Activated CD4-positive, alpha-beta memory T cell treated with anti-CD3 and anti-CD28 coated beads for 36 hours (primary cell): ENCODE results near the gene SNX8. TPM values are rescaled to one million over a fixed set of nuclear protein-coding genes. Genes with fewer than 3 reads are reported as not detected.
"Not testable (repeated sequence)": the region's sequence is repeated elsewhere in the genome, so short reads cannot be mapped to it uniquely, and the experiment has no call there.

ENCODE experiments used
- CTCF ChIA-PET: fragments of 350-600 bp; sonication (Branson Sonifier 250); formaldehyde crosslinking; loops from one replicate; lab custom pipeline; 2021; ENCODE audit warnings: antibody characterized with exemption, inconsistent platforms; lab: Charles Lee
- POLR2A ChIA-PET: fragments of 350-600 bp; sonication (Branson Sonifier 250); formaldehyde crosslinking; loops from one replicate; lab custom pipeline; 2021; ENCODE audit warnings: antibody characterized with exemption; lab: Charles Lee
- DNase-seq: peaks from one replicate; pipeline ENCODE4 v3.0.0-alpha.2; 2020
- H3K27ac Mint-ChIP-seq: one replicate; pipeline ENCODE4 v1.8.0; 2021; ENCODE audit warnings: mixed read lengths
- H3K27me3 Mint-ChIP-seq: one replicate; pipeline ENCODE4 v1.8.0; 2021; ENCODE audit warnings: mixed read lengths
- H3K36me3 Mint-ChIP-seq: one replicate; pipeline ENCODE4 v1.8.0; 2021; ENCODE audit warnings: mixed read lengths
- H3K4me1 Mint-ChIP-seq: one replicate; pipeline ENCODE4 v1.8.0; 2021; ENCODE audit warnings: low read depth, mixed read lengths
- H3K4me3 Mint-ChIP-seq: one replicate; pipeline ENCODE4 v1.8.0; 2021; ENCODE audit warnings: mild to moderate bottlenecking, mixed read lengths
- H3K9me3 Mint-ChIP-seq: one replicate; pipeline ENCODE4 v1.8.0; 2021; ENCODE audit warnings: mixed read lengths
- intact Hi-C: fragments of 100-400 bp; cut with micrococcal nuclease; formaldehyde crosslinking; loops from one replicate; pipeline ENCODE4 v1.15.1; 2023
- total RNA-seq, 2 experiments: library from RNA; stranded (reverse); gene quantifications; one replicate each; pipeline ENCODE4 v1.2.3, GENCODE V29; 2021

Gene SNX8
- total RNA-seq, 2 experiments from 2014 or later, result 35.4 to 40.2 TPM

DNA sequence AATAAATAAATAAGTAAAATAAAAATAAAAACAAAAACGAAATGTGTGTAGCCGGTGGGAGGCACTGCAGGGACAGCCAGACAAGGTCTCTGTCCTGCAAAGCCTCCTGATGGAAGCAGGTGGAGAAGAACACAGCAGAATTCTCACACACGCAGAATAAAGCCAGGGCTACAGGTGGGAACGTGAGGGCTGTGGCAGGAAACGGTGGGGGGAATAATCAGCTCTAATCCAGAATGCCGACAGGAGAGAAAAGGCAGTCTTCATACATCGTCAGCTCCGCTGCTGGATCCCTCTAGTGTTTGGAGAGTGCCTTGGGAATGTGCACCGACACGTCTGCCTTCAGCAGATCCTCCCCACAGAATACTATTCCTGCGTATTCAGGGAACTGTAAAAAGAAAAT is 6.8 kb upstream of the SNX8 start:
- ChIA-PET POLR2A (no interaction called here), CTCF (no interaction called here)
- Mint-ChIP-seq H3K4me3 (no peak overlapping the region), H3K27me3 (no peaks in the 10 kb centered on the region), H3K27ac (no peak overlapping the region), H3K36me3 (no peaks in the 10 kb centered on the region), H3K4me1 (no peaks in the 10 kb centered on the region), H3K9me3 (no peaks in the 10 kb centered on the region)
- intact Hi-C loops, result no loop called here
- DNase-seq, result no peak

DNA sequence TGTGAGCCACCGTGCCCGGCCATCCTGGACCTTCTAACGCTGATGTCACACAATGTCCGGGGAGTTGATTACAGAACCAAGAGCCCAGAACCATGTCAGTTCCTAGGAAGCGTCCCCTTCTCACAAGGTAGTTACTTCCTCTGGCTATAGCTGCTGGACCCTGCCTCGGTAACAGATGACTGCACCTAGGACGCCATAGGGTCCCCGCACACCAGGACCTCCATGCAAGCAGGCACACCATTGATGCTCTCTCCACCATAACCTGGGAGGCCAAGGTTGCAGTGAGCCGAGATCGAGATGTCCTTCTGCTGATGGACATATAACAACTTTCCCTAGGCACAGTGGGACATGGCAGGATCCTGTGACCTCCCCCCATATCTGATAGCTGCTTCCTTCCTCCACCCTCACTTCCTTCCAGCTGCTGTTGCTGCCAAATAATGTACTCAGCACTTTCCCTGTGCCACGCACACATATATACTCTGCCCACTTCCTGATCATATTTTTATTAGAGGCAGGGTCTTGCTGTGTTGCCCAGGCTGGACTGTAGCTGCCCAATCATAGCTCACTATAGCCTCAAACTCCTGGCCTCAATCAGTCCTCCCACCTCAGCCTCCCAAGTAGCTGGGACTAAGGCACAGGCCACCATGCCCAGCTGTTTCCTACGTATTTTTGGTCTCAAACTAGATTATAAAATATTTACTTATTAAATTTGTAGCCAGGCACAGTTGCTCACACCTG is 3.5 kb upstream of the SNX8 start:
- Mint-ChIP-seq H3K36me3 (no peaks in the 10 kb centered on the region), H3K4me3 (no peak overlapping the region), H3K9me3 (no peaks in the 10 kb centered on the region), H3K27me3 (no peaks in the 10 kb centered on the region), H3K4me1 (peaks cover 4% of the 10 kb centered on the region), H3K27ac (no peak overlapping the region)
- ChIA-PET POLR2A (no interaction called here), CTCF (no interaction called here)
- DNase-seq, result no peak
- intact Hi-C loops, result loop anchor here (10.0 kb wide), 1 partner anchor 393 kb away; no protein-coding TSS in a partner anchor

DNA sequence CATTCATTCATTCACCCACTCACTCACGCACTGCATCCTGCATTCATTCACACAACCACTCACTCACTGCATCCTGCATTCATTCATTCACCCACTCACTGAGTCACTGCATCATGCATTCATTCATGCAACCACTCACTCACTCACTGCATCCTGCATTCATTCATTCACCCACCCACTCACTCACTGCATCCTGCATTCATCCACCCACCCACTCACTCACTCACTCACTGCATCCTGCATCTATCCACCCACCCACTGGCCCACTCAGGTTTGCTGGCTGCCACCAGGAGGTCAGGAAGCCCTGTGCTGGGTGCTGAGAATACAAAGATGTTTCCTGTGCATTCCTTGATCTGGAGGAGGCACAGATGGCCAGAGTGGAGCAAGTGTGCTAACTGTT is 2.3 kb upstream of the SNX8 start:
- Mint-ChIP-seq H3K4me3 (no peak overlapping the region), H3K9me3 (no peaks in the 10 kb centered on the region), H3K4me1 (peaks cover 10% of the 10 kb centered on the region), H3K36me3 (no peaks in the 10 kb centered on the region), H3K27me3 (no peaks in the 10 kb centered on the region), H3K27ac (no peak overlapping the region)
- intact Hi-C loops, result loop anchor here (10.0 kb wide), 1 partner anchor 392 kb away; no protein-coding TSS in a partner anchor
- DNase-seq, result no peak
- ChIA-PET CTCF (no interaction called here), POLR2A (no interaction called here)

DNA sequence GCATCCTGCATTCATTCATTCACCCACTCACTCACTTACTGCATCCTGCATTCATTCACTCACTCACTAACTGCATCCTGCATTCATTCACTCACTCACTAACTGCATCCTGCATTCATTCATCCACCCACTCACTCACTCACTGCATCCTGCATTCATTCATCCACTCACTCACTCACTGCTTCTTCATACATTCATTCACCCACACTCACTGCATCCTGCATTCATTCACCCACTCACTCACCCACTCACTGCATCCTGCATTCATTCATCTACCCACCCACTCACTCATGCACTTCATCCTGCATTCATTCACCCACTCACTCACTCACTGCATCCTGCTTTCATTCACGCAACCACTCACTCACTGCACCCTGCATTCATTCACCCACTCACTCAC is 1.5 kb upstream of the SNX8 start:
- H3K27me3 Mint-ChIP-seq, result no peaks in the 10 kb centered on the region
- CTCF ChIA-PET, result no interaction called here

DNA sequence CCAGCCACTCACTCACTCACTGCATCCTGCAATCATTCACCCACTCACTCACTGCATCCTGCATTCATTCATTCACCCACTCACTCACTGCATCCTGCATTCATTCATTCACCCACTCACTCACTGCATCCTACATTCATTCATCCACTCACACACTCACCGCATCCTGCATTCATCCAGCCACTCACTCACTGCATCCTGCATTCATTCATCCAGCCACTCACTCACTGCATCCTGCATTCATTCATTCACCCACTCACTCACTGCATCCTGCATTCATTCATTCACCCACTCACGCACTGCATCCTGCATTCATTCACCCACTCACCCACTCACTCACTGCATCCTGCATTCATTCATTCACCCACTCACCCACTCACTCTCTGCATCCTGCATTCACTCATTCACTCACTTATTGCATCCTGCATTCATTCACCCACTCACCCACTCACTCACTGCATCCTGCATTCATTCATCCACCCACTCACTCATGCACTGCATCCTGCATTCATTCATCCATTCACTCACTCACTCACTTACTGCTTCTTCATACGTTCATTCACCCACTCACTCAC is 802 bp upstream of the SNX8 start:
- H3K27me3 Mint-ChIP-seq, CTCF ChIA-PET, H3K27ac Mint-ChIP-seq, H3K4me3 Mint-ChIP-seq, H3K9me3 Mint-ChIP-seq, POLR2A ChIA-PET, DNase-seq, H3K36me3 Mint-ChIP-seq, H3K4me1 Mint-ChIP-seq: not testable (repeated sequence)
- intact Hi-C loops, result loop anchor here (1.0 to 10.0 kb wide), 3 partner anchors 39 to 390 kb away; partner anchors contain the start of genes EIF3B, MRM2 and NUDT1

More for the DNA sequence above, 1.5 kb upstream of the SNX8 start:
- intact Hi-C loops, result loop anchor here (2.0 to 10.0 kb wide), 2 partner anchors 73 to 391 kb away; partner anchors contain the start of genes MRM2 and NUDT1
- Mint-ChIP-seq H3K36me3 (no peaks in the 10 kb centered on the region), H3K9me3 (no peaks in the 10 kb centered on the region), H3K4me3 (no peak overlapping the region), H3K4me1 (peaks cover 10% of the 10 kb centered on the region), H3K27ac (no peak overlapping the region)
- POLR2A ChIA-PET, result no interaction called here
- DNase-seq, result no peak

DNA sequence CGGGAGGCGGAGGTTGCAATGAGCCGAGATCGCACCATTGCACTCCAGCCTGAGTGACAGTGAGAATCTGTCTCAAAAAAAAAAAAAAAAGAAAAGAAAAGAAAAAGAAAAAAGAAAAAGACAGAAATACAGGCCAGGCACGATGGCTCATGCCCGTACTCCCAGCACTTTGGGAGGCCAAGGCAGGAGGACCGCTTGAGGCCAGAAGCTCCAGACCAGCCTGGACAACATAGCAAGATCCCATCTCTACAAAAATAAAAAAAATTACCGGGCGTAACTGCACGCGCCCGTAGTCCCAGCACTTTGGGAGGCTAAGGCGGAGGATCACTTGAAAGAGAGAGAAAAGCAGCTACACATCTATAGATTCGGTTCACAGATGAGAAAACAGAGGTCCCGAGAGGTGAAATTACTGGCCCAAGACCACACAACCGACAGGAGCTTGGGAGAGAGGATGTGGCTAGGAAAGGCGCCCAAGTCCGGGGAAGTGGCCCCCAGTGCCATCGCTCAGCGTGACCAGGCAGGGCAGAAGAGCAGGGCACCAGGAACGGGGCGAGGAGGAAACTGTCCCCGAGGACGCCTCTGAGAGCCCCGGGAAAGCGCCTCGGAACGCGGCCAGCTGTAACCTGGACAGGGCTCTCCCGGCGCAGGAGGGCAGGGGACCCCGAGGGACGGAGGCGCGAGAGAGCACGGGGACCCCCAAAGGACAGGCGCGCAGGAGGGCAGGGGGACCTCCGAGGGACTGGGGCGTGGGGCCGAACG is 612 bp downstream of the SNX8 start:
- Mint-ChIP-seq H3K27me3 (no peaks in the 10 kb centered on the region), H3K4me1 (peaks cover 10% of the 10 kb centered on the region), H3K36me3 (peaks cover 2% of the 10 kb centered on the region), H3K9me3 (no peaks in the 10 kb centered on the region), H3K27ac (peak overlapping the region; percentile 56), H3K4me3 (no peak overlapping the region)
- peak; percentile 34 for DNase-seq
- POLR2A ChIA-PET, result interaction anchor here (1.3 kb wide), 1 partner anchor 40 kb away, joined by 4 read pairs; the partner anchor contains the start of gene EIF3B
- CTCF ChIA-PET, result interaction anchor here (1.0 kb wide), 1 partner anchor 117 kb away, joined by 5 read pairs; no protein-coding TSS in a partner anchor
- intact Hi-C loops, result loop anchor here (1.0 to 10.0 kb wide), 3 partner anchors 41 to 389 kb away; partner anchors contain the start of genes EIF3B, MRM2 and NUDT1

DNA sequence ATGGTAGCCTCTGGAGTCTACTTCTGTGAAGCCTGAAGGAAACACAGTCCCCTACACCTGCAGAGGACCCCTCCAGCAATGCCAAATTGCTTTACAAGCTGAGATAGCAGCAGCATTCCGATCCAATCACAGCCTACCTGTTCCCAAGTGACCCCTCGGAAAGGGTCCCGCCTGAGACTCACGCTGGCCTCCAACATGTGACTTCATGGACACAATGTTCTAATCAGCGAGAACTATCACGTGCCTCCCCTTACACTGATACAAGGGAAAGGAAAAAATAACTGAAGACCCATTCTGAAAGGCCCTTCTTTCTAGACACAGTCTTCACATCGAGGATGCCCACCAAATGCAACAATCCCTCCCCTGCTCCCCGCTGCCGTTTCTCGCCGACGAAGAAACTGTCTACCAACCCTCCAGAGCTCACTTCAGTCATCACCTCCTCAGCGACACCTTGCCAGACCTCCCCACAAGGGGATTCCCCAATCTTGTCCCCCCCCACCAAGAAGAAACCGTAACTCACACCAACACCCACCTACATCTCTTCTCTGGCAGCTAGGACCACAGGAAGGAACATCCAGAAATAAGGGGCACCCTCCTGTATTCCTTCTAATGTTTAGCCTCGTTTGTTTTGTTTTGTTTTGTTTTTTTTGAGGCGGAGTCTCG is 1.8 kb downstream of the SNX8 start:
- no peaks in the 10 kb centered on the region for H3K27me3 Mint-ChIP-seq
- H3K4me1 Mint-ChIP-seq, result peaks cover 14% of the 10 kb centered on the region
- no peak for DNase-seq
- ChIA-PET POLR2A (no interaction called here), CTCF (interaction anchor here (0.9 kb wide), 1 partner anchor 35 kb away, joined by 4 read pairs; no protein-coding TSS in a partner anchor)
- H3K27ac Mint-ChIP-seq, result no peak overlapping the region
- H3K36me3 Mint-ChIP-seq, result peaks cover 2% of the 10 kb centered on the region
- no peaks in the 10 kb centered on the region for H3K9me3 Mint-ChIP-seq
- H3K4me3 Mint-ChIP-seq, result no peak overlapping the region
- intact Hi-C loops, result loop anchor here (10.0 kb wide), 1 partner anchor 388 kb away; no protein-coding TSS in a partner anchor

DNA sequence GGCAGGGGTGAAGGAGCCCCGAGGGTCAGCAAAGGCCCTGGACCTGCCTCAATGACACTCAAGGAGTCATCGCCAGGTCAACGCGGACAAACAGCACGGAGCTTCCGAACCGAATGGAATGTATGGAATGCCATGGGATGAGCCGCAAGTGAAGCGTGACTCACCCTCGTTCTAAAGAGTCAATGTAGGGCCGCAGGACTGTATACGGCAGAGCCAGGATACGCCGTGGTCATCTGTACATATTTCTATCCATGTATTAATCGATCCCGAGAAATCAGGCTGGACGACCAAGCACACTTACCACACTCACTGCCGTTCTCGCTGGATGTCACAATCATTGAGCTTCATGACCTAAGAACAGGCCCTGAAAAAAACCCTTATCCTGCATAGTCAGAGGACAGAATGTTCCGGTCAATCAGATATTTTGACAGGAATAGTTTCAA is 4.3 kb downstream of the SNX8 start:
- H3K4me3 Mint-ChIP-seq, result no peak overlapping the region

DNA sequence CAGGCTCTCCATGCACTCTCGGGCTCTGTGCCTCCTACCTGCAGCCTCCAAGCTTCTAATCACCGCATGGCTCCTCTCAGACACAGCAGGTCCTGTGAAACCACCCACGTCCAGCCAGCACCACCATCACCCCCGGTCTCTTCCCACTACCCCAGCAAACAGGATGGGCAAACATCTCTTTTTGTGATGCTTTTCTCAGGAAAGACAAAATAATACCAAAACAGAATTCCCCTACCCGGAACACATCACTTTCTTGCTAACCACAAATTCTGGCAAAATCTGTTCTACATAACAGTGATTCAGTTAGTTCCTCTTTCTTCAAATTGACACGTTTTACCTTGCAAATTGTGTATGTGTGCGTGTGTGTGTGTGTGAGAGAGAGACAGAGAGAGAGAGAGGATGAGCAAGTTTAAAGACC is 6.5 kb downstream of the SNX8 start:
- Mint-ChIP-seq H3K27ac (no peak overlapping the region), H3K36me3 (peaks cover 2% of the 10 kb centered on the region), H3K9me3 (no peaks in the 10 kb centered on the region), H3K4me1 (peaks cover 10% of the 10 kb centered on the region), H3K4me3 (no peak overlapping the region), H3K27me3 (no peaks in the 10 kb centered on the region)
- intact Hi-C loops, result no loop called here
- DNase-seq, result no peak
- ChIA-PET POLR2A (no interaction called here), CTCF (no interaction called here)

More for the DNA sequence above, 4.3 kb downstream of the SNX8 start:
- no peaks in the 10 kb centered on the region for H3K27me3 Mint-ChIP-seq
- CTCF ChIA-PET, result no interaction called here
- intact Hi-C loops, result loop anchor here (10.0 kb wide), 1 partner anchor 385 kb away; no protein-coding TSS in a partner anchor
- POLR2A ChIA-PET, result no interaction called here
- H3K27ac Mint-ChIP-seq, result no peak overlapping the region
- H3K36me3 Mint-ChIP-seq, result peaks cover 2% of the 10 kb centered on the region
- DNase-seq, result no peak
- H3K9me3 Mint-ChIP-seq, result no peaks in the 10 kb centered on the region
- peaks cover 14% of the 10 kb centered on the region for H3K4me1 Mint-ChIP-seq

DNA sequence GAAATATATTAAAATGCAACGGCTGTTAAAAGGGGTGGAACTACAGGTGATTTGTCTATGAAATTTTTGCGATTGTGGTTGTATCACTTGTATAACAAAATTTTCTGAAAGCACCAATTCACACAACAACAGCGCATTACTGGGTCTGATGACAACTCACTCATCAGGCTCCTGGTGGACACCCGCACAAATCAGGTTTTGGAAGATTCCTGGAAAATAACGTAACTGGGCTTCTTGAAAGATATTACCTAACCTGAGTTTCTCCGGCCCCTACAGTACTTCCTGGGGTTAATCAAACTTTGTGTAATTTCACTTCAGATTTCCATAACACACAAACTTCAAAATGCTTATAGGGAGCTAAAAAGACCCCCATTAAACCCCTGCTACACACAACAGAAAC is 7.6 kb downstream of the SNX8 start:
- Mint-ChIP-seq H3K27me3 (no peaks in the 10 kb centered on the region), H3K27ac (no peak overlapping the region), H3K4me3 (no peak overlapping the region), H3K36me3 (peaks cover 2% of the 10 kb centered on the region), H3K4me1 (peaks cover 5% of the 10 kb centered on the region), H3K9me3 (no peaks in the 10 kb centered on the region)
- CTCF ChIA-PET, result no interaction called here
- no peak for DNase-seq
- POLR2A ChIA-PET, result no interaction called here
- intact Hi-C loops, result no loop called here

DNA sequence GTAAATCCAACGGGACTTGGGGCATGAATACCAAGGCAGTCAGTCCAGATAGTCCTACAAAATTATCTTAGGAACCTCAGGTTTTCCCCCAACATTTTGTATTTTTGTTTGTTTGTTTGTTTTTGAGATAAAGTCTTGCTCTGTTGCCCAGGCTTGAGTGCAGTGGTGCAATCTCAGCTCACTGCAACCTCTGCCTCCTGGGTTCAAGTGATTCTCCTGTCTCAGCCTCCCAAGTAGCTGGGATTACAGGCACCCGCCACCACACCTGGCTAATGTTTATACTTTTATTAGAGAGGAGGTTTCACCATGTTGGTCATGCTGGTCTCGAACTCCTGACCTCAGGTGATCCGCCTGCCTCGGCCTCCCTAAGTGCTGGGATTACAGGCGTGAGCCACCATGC is 9.0 kb downstream of the SNX8 start:
- peaks cover 12% of the 10 kb centered on the region for H3K4me1 Mint-ChIP-seq
- POLR2A ChIA-PET, H3K27me3 Mint-ChIP-seq, DNase-seq, intact Hi-C loops, H3K4me3 Mint-ChIP-seq, H3K9me3 Mint-ChIP-seq, H3K36me3 Mint-ChIP-seq, H3K27ac Mint-ChIP-seq, CTCF ChIA-PET: not testable (repeated sequence)
